DMS 273 treated with DMSO at 0.1 percent for 48 hours (cell line): ENCODE data around the gene ITIH1.

Experiments used
- DNase-seq: peaks from one replicate; lab custom pipeline; 2025; lab: John Stamatoyannopoulos, UW

Gene ITIH1

GRCh38 chr3:52839268-52839575 lies 61.8 kb downstream of the ITIH1 start:
- DNase-seq: no peak

GRCh38 chr3:52839892-52840545 lies 62.6 kb downstream of the ITIH1 start:
- no peak for DNase-seq

- no peak for DNase-seq
Measured at GRCh38 chr3:52841211-52841980, 64.0 kb downstream of the ITIH1 start.
